Muscle of arm (tissue), 12 donors: Measurements from ENCODE around the gene CENPL. TPM values are rescaled to one million over a fixed set of nuclear protein-coding genes. Genes with fewer than 3 reads are reported as not detected.
"Not testable (repeated sequence)": the region's sequence is repeated elsewhere in the genome, so short reads cannot be mapped to it uniquely, and the experiment has no call there.

ENCODE experiments used
- DNase-seq: peaks from one replicate; pipeline ENCODE4 v3.0.0-alpha.2; 2013
- polyA plus RNA-seq, 12 donors: library from polyadenylated mRNA; unstranded; fragments of 120-200 nt; gene quantifications; one replicate each; pipeline ENCODE4 v1.2.1, GENCODE V29; 2013; ENCODE audit not compliant: insufficient read length in 12 of 12

CENPL gene
- polyA plus RNA-seq, 12 donors, result 7.4 to 12.5 (median 10.1) TPM; not detected in 1

- not testable (repeated sequence) for DNase-seq
Observed at GRCh38 chr1:173859547-173859946, 34.9 kb upstream of the CENPL start.

- DNase-seq, result no peak
Observed at GRCh38 chr1:173857363-173857917, 32.8 kb upstream of the CENPL start.

- DNase-seq, result no peak
Observed at GRCh38 chr1:173856903-173857302, 32.2 kb upstream of the CENPL start.

GRCh38 chr1:173856014-173856413 is 31.3 kb upstream of the CENPL start:
- no peak for DNase-seq

- DNase-seq, result no peak
Observed at GRCh38 chr1:173853074-173853473, 28.4 kb upstream of the CENPL start.

GRCh38 chr1:173852105-173852504 is 27.4 kb upstream of the CENPL start:
- DNase-seq, result no peak

- no peak for DNase-seq
Observed at GRCh38 chr1:173832748-173833147, 8.1 kb upstream of the CENPL start.

- DNase-seq, result no peak
Observed at GRCh38 chr1:173827611-173828010, 2.9 kb upstream of the CENPL start.

- peak; percentile 1 for DNase-seq
Observed at GRCh38 chr1:173823781-173824314, 835 bp downstream of the CENPL start.

GRCh38 chr1:173821680-173822079 is 3.0 kb downstream of the CENPL start:
- no peak for DNase-seq

- DNase-seq, result no peak
Observed at GRCh38 chr1:173818459-173818858, 6.2 kb downstream of the CENPL start.

GRCh38 chr1:173813654-173814053 is 11.0 kb downstream of the CENPL start:
- DNase-seq, result not testable (repeated sequence)

- DNase-seq, result no peak
Observed at GRCh38 chr1:173802961-173803360, 21.7 kb downstream of the CENPL start.

GRCh38 chr1:173799995-173800394 is 24.7 kb downstream of the CENPL start:
- not testable (repeated sequence) for DNase-seq

GRCh38 chr1:173798078-173798477 is 26.6 kb downstream of the CENPL start:
- no peak for DNase-seq

- no peak for DNase-seq
Observed at GRCh38 chr1:173789841-173790240, 34.8 kb downstream of the CENPL start.

GRCh38 chr1:173784997-173785396 is 39.7 kb downstream of the CENPL start:
- no peak for DNase-seq

GRCh38 chr1:173779936-173780335 is 44.7 kb downstream of the CENPL start:
- no peak for DNase-seq

- no peak for DNase-seq
Observed at GRCh38 chr1:173775578-173776226, 49.0 kb downstream of the CENPL start.

GRCh38 chr1:173771560-173771959 is 53.1 kb downstream of the CENPL start:
- no peak for DNase-seq

GRCh38 chr1:173770330-173770729 is 54.4 kb downstream of the CENPL start:
- DNase-seq, result not testable (repeated sequence)

GRCh38 chr1:173768827-173769226 is 55.9 kb downstream of the CENPL start:
- DNase-seq, result no peak

- DNase-seq, result no peak
Observed at GRCh38 chr1:173768206-173768605, 56.5 kb downstream of the CENPL start.

GRCh38 chr1:173764331-173764730 is 60.4 kb downstream of the CENPL start:
- not testable (repeated sequence) for DNase-seq
